Adipose tissue (tissue), 3 donors: ENCODE data around the gene RGS17. TPM values are rescaled to one million over a fixed set of nuclear protein-coding genes. Genes with fewer than 3 reads are reported as not detected.
"Not testable (repeated sequence)": the region's sequence is repeated elsewhere in the genome, so short reads cannot be mapped to it uniquely, and the experiment has no call there.

ENCODE experiments used
- H3K27ac ChIP-seq: one replicate; pipeline ENCODE4 v1.5.1; 2013; ENCODE audit warnings: low read depth, low read length
- WGBS, 3 donors: extraction: QIAGEN DNeasy Blood & Tissue Kit; methylation state at CpG; one replicate each; pipeline ENCODE4 v1.1.7; 2013; 5-methylcytosine and 5-hydroxymethylcytosine counted together
- polyA plus RNA-seq, 3 donors: library from polyadenylated mRNA; stranded (reverse); fragments of 200-250 nt; gene quantifications; one replicate each; pipeline ENCODE4 v1.2.3, GENCODE V29; 2013
- donor health status: healthy with polysubstance abuse.
- donor health status: Bipolar disorder and iron deficiency.
- donor health status: healthy.

Gene RGS17, protein sequence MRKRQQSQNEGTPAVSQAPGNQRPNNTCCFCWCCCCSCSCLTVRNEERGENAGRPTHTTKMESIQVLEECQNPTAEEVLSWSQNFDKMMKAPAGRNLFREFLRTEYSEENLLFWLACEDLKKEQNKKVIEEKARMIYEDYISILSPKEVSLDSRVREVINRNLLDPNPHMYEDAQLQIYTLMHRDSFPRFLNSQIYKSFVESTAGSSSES
- 1 to 10 TPM in 1 of 3 donors, under 1 TPM in 2; 0.22 to 1.1 (median 0.32) TPM for polyA plus RNA-seq

DNA sequence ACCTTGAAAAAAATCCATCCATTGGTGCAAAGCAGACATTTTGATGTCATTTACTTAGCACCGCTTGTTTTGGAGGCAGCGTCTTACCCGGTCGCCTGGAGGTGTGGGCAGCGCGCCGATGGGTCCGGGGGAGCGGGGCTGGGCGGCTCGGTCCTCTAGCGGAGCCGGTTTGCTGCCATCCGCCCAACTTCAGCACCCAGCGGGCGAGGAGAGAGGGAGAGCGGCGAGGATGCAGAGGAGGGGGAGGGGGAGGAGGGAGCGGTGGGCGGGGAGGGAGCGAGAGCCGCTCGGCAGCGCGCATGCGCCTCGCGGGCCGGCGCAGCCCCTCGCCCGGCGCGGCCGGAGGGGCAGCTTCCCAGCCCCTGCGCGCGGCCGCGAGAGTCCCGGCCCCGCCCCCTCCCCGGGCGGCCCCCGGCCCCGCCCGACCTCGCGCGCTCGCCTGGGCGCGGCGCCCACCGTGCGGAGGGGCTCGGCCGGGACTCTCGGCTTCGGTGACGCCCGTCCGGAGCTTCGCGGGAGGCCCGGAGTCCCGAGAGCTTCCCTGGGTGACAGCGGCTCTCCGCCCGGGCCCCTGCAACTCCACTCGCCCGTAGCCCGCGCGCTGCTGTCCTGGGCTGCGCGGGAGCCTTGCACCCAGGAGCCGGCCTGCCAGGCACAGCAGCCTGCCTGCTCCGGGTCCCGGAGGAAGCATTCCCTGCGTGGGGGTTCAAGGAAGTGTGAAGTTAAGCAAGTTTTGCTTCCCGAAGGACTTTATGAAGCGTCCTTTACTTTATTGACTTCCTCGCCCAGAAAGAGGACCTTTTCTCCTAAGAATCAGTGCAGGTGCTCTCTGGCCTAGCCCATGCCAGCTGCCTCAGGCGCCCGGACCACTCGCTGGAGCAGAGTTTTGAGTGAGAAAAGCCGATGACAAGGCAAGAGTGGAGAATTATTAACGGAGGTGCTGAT lies at the start of gene RGS17:
Gene RGS17 (minus strand): TSS at position 246 of the 945 bp plus-strand sequence. CDS start 87,264 bp downstream, outside the sequence.
- WGBS, 3 donors, result 3 to 6% (median 3%) methylated on average over 36 to 86 of the region's 89 CpGs
- H3K27ac ChIP-seq, result no peak within 1 kb of the TSS

DNA sequence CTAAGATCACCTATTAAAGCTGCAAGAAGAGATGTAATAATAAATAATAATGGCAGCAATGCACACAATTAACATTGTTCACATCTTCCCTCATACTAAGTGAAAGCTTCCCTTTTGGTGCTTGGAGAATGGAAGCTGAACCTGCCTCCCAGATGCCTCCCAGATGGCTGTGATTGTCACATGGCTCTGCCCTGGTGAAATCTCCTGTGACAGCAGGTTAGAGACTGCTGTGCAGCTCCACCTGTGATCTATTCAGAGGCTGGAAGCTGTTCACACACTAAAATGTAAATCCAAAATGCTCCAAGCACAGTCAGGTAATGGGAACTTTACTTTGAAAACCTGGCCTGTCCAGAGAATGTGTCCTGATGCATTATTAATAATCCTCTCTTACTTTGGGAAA lies 41.7 kb upstream of the RGS17 start:
- no peak overlapping the region for H3K27ac ChIP-seq

DNA sequence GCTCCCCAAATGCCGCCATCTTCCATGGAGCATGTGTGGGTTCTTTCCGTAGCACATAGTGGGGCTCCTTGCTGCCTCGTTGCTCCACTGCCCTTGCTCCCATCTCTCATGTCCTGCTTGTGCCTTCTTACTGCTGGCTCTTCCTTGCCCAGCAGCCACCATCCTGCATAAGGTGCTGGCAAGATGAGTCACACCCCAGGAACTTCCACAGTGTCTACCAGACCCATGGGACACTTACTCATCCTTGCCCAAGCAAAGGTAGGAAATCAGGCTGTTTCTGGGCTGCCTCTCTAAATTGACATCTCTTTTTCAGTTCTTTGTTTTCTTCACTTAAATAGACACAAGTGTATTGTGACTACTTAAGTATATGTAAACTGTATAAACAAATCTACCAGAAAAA lies 39.4 kb upstream of the RGS17 start:
- WGBS, 3 donors, result 47 to 87% (median 55%) methylated on average over 3 of the region's 3 CpGs
- H3K27ac ChIP-seq, result no peak overlapping the region

DNA sequence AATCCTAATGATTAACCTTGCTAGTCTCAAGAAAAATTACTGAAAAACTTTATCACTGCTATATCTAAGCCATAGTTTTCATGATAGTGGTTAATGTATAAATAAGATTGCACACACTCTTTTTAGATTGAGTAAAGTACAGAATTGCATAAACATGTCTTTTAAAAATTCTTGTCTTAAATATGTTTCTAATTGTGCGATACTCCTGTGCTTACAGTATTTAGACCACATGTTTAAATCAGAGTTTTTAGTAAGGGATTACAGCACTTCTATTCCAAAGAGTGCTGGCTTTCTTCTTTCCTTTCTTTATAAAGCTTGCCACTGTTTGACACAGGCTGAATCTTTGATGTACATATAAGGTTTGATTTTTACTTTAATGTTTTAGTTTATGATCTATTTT lies 36.8 kb upstream of the RGS17 start:
- no peak overlapping the region for H3K27ac ChIP-seq
- 76 to 87% (median 77%) methylated on average over 1 of the region's 1 CpG for WGBS, 3 donors

DNA sequence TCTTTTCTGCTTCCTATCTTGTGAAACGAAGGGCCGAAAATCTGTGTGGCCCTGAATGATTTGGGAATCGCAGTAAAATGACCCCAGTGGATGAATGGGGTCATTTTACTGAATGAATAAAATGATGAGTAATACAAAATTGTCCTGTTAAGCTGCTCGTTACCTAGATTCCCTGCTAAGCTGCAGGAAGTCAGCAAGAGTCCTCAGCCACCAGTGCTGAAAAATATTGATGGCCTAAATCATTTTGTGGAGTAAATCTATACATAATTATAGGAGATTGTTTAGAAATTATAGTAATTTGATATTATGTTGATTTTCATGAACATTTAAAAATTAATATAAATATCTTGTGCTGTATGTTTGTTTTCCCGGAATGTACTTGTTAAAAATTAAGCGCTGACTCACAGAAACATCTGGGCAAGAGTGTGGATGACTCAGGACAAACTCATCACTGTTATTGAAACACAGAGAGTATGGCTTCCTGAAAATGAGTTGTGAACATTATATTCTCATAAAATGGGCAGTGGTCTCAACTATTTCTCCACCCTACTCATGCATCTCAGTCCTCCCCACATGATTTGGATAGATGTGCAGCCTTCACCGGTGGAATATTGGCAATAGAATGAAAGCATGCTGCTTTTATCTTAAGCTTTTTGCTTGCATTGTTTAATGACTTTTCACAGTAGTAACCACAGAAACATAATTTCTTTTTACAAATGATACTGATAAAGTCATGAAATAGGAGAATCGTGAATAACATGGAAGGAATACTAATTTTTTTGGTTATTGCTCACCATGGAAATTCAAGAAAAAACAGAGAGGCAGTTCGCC lies 36.2 kb upstream of the RGS17 start:
- 61 to 66% (median 64%) methylated on average over 9 of the region's 9 CpGs for WGBS, 3 donors
- no peak overlapping the region for H3K27ac ChIP-seq

DNA sequence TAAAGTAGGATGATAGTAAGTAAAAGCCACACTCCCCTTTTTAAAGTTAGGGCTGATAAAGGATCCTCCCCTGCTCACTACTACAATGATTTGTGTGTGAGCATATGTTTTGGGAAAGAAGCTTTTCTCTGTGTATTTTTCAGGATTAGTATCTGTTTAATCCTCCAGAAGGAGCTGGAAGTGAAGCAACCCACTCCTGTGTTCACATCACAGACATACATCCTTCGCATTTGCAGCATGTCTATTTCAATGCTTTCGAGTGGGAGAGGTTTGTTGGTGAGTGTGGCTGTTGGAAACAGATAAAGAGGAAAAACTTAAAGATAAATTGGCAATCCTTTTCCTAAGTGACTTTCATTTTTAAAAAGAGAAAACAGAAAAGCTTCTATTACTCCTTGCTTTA lies 31.6 kb upstream of the RGS17 start:
- 31 to 75% (median 61%) methylated on average over 2 of the region's 2 CpGs for WGBS, 3 donors

DNA sequence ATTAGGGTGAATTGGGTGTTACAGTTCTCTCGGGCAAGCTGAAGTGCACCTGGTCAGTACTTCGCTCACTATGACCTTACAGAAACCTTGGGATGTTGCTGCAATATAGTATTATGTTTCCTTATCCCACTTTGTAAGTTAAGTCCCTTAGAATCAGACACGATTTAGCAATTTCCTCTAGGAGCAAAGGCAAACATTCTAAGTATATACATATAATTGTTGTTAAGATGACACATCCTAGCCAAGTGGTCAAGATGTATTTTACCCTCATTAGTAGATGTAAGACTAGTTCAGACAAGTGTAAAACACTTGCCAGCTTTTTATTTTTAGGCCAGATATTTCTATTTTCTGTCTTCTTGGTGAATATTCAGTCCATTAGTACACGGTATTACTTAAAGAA lies 31.1 kb upstream of the RGS17 start:
- 69 to 77% (median 75%) methylated on average over 4 of the region's 4 CpGs for WGBS, 3 donors
- H3K27ac ChIP-seq, result no peak overlapping the region

More for the DNA sequence above, 31.6 kb upstream of the RGS17 start:
- H3K27ac ChIP-seq, result no peak overlapping the region

DNA sequence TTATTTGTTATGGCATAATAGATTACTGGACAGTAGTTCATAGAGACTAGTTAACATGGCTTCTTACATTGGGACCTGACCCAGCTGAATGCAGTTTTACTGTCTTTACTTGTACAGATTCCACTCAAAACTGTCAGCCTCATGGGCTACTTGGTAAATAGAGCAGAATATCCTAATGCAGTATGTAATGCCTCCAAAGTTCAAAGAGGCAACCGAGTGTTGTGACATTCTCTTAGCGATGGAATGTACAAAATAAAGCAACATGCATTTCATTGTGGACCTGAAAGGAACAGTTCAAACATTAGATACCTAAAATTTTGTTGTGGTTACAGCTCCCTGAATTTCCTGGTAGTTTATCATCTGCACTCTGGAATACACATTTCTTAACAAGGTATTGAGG lies 29.1 kb upstream of the RGS17 start:
- H3K27ac ChIP-seq, result no peak overlapping the region
- 78 to 82% (median 82%) methylated on average over 2 of the region's 2 CpGs for WGBS, 3 donors

DNA sequence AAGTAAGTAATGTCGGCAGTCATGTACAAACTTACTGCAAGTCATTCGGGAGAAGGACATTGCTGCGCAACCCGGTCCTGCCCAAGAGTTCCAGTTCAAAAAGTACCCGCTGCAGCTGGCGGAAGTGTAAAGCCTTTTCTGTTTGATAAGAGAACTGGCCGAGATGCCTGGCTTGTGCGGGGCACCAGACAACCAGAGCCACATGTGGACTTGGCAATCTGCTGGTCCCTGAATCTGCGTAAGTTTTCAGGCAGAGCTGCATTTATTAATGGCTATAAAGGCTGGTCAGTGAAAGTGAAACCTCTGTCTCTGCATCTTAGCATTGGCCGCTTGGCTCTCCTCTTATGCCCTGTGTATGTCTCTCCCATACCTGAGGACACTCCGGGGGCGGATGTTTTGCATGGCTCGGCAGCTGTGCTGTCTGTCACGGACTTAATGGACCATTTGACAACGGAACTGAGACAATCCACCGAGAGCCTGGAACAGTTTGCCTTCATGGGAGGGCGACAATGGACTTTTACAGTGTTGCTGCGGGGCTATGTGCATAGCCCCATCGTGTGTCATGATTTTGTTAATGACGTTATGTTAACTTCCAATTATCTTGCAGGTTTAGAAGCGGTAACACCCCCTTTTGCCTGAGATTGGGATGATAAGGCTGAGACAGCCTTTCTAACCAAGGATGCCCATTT lies 19.8 kb upstream of the RGS17 start:
- H3K27ac ChIP-seq, result no peak overlapping the region
- 83 to 87% (median 83%) methylated on average over 21 of the region's 21 CpGs for WGBS, 3 donors

DNA sequence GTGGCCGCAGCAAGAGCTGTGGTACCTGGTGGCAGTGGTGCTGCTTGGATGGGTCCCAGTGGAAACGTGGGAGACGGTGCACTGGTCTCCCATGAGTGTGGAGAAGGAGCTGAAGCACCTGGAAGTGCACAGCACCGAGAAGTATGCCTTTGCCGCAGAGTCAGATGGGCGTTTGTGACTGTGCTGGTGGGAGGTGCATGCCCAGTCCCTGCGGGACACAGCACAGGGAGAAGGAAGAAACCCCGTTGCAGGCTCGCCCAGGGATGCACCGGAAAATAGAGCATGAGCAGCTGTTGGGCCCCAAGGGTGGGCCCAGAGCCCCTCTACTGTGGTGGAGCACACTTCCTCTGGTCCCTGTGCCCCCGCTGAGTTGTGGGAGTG lies 19.3 kb upstream of the RGS17 start:
- H3K27ac ChIP-seq, result no peak overlapping the region
- WGBS, 3 donors, result 78 to 87% (median 86%) methylated on average over 11 of the region's 11 CpGs

DNA sequence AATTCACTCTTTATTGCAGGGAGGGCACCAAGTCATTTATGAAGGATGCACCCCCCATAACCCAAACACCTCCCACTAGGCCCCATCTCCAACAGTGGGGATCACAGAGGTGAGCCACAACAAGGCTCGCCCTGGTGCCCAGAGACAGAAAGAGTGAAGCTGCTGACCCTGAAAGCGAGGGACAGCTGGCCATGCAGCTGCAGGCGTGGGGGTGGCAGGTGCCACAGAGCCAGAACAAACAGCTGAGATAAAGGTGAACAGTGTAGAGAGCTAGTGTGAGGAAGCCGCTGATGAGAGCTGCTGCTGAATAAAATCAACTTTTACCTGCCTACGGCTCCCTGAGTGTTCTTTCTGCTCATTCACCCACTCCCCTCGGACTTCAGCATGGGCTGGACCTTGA lies 18.8 kb upstream of the RGS17 start:
- H3K27ac ChIP-seq, result no peak overlapping the region
- WGBS, 3 donors, result 53 to 88% (median 70%) methylated on average over 6 of the region's 6 CpGs

DNA sequence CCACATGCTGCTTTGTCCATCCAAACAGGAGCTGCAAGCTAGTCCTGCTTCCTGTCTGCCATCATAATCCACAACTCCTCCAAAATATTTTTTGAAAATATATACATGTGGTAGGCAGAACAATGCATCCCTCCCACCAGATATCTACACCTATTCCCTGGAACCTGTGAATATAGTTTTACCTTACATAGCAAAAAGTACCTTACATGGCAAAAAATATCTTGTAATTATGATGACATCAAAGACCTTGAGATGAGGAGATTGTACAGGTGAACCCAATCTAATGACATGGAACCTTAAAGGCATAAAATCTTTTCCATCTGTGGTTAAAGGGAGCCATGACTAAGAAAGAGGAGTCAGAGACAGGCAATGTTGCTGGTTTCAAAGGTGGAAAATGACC lies 15.3 kb upstream of the RGS17 start:
- H3K27ac ChIP-seq, result no peak overlapping the region

DNA sequence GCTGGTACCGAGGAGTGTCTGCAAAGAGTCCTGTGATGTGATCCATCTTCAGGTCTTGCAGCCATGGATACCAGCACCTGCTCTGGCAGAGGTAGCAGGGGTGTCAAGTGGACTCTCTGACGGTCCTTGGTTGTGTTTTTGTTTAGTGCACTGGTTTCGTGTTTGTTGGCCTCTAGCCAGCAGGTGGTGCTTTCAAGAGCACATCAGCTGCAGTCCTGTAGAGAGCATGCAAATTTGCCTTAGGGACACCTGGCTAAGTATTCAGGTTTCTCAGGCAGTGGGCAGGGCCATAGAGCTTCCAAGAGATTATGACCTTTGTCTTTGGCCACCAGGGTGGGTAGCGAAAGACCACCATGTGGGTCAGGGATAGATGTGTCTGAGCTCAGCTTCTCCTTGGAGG lies 14.5 kb upstream of the RGS17 start:
- 56 to 82% (median 81%) methylated on average over 4 of the region's 4 CpGs for WGBS, 3 donors

DNA sequence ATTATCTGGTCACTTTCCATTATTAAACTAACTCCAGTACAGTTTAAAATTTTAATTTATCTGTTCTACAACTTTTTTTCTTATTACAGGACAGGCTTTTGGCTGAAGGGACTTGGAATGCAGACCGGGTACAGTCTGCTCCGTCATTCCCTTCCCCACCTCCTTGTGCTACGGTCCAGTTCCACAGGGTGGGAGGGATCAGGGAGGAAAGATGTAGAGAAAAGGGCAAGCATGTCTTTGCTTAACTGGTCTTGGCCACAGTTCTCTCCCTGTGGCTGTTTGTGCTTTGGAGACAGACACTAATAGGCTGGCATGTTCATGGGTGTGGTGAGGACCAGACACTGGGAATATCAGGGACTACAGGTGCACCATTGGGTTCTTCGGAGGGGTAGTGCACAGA lies 12.1 kb upstream of the RGS17 start:
- 46 to 79% (median 59%) methylated on average over 4 of the region's 4 CpGs for WGBS, 3 donors

More for the DNA sequence above, 14.5 kb upstream of the RGS17 start:
- H3K27ac ChIP-seq, result no peak overlapping the region

DNA sequence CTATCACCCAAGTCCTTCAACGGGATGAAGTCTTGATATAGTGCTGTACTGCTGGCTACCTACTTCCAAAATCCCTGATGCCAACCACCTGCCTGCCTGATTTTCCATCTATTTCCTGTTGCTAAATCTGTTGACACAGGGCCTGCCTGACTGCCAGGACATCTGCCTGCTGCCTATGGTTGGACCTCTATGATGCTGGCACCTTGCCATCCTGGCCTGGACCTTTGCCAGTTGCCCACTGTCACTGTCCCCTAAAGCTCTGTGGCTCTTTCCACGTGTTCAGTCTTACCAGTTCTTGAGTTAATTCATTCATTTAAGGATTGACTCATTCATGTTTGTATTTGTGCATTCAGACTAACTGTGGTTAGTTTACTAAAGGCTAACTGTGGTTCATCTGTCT lies 9.2 kb upstream of the RGS17 start:
- 44 to 58% (median 55%) methylated on average over 2 of the region's 2 CpGs for WGBS, 3 donors
- no peak overlapping the region for H3K27ac ChIP-seq

More for the DNA sequence above, 12.1 kb upstream of the RGS17 start:
- no peak overlapping the region for H3K27ac ChIP-seq

DNA sequence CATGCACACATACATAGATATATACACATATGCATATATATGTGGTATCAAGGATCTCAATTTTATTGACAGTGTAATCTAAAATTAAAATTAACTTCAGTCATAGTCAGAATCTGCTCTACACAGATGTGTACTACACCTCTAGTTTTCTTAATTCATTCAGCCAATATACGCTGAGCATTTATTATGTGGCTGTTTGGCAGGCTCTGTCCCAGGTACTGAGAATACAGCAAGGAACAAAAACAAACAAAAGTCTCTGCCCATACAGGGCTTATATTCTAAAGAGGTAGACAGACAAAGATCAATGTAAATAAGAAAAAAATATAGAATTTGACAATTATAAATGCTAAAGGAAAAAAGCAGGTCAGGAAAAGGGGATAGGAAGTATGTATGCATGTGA lies 7.8 kb upstream of the RGS17 start:
- no peak overlapping the region for H3K27ac ChIP-seq
- WGBS, 3 donors, result 82 to 93% (median 88%) methylated on average over 1 of the region's 1 CpG

DNA sequence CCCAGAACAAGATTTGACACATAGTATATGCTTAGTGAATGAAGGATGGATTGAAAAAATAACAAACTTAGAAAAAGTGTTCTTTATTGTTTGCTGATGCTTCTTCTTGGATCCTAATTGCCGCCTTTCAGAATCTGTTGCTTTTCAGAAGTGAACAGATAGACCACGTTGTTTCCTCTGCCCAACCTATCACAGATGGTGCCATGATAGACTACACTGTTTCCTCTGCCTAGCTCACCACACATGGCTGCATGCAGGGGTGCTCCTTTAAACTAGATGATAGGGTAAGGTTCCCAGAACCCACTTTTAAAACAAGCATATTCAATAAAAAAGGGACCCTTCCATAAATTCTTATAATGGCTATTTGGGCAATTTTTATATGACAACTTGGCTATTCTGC lies 4.6 kb upstream of the RGS17 start:
- no peak overlapping the region for H3K27ac ChIP-seq
- 46 to 79% (median 76%) methylated on average over 2 of the region's 2 CpGs for WGBS, 3 donors

DNA sequence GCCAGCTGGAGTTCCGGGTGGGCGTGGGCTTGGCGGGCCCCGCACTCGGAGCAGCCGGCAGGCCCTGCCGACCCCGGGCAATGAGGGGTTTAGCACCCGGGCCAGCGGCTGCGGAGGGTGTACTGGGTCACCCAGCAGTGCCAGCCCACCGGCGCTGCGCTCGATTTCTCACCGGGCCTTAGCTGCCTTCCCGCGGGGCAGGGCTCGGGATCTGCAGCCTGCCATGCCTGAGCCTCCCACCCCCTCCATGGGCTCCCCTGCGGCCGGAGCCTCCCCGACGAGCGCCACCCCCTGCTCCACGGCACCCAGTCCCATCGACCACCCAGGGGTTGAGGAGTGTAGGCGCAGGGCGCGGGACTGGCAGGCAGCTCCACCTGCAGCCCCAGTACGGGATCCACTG lies 2.6 kb upstream of the RGS17 start:
- 95 to 97% (median 96%) methylated on average over 22 to 30 of the region's 30 CpGs for WGBS, 3 donors
- H3K27ac ChIP-seq, result not testable (repeated sequence)
